Gastroesophageal sphincter (tissue), 3 donors: ENCODE measurements around the gene GABARAP.

Source experiments
- CTCF ChIP-seq, 4 experiments: fragments of 200-600 bp in 2 of 4; fragments of 450-650 bp in 2 of 4; sonication (generic) in 1 of 4; IDR thresholded peaks; one replicate each; pipeline ENCODE4 v1.5.1; 2017 to 2019; ENCODE audit warnings: antibody characterized with exemption in 4 of 4, mild to moderate bottlenecking in 2 of 4, moderate library complexity in 2 of 4
- POLR2A ChIP-seq, 2 donors: fragments of 450-650 bp; IDR thresholded peaks; one replicate each; pipeline ENCODE4 v1.6.1; 2017; ENCODE audit warnings: antibody characterized with exemption in 2 of 2, mild to moderate bottlenecking in 2 of 2, moderate library complexity in 1 of 2

- TF ChIP-seq CTCF (IDR thresholded peaks at IDR 0.05) (no peak), POLR2A (IDR thresholded peaks at IDR 0.05) (peak in 1 of 2 donors; percentile 36)
Observed at GRCh38 chr17:7281953-7282751, 39.9 kb upstream of the GABARAP start.
